Measurements from ENCODE around the gene MAGEA3.
"Not testable (repeated sequence)": the region's sequence is repeated elsewhere in the genome, so short reads cannot be mapped to it uniquely, and the experiment has no call there.

Gene MAGEA3

GRCh38 chrX:152697952-152698931 is at the start of gene MAGEA3:
Gene MAGEA3 (plus strand): TSS chrX:152698794. CDS start chrX:152700833, 2,039 bp downstream.
- H3K4me3 ChIP-seq (ENCODE audit: low read depth, low read length); H3K36me3 ChIP-seq (ENCODE audit: control insufficient read depth, insufficient read depth, low read length); H3K27me3 ChIP-seq (ENCODE audit: control insufficient read depth, insufficient read depth, low read length); H3K9me3 ChIP-seq (ENCODE audit: control insufficient read depth, insufficient read depth, low read length); H3K4me1 ChIP-seq (ENCODE audit: control insufficient read depth, insufficient read depth, low read length); H3K9ac ChIP-seq (ENCODE audit: low read depth, low read length): not testable (repeated sequence)

GRCh38 chrX:152652060-152652459 is 46.5 kb upstream of the MAGEA3 start:
- Histone ChIP-seq H3K36me3 (ENCODE audit: control insufficient read depth, insufficient read depth, low read length) (peaks cover 13% of the 10 kb centered on the region), H3K27me3 (ENCODE audit: control insufficient read depth, insufficient read depth, low read length) (no peaks in the 10 kb centered on the region), H3K9ac (ENCODE audit: low read depth, low read length) (no peak overlapping the region), H3K4me3 (ENCODE audit: low read depth, low read length) (no peak overlapping the region), H3K9me3 (ENCODE audit: control insufficient read depth, insufficient read depth, low read length) (no peaks in the 10 kb centered on the region), H3K4me1 (ENCODE audit: control insufficient read depth, insufficient read depth, low read length) (no peaks in the 10 kb centered on the region)

GRCh38 chrX:152652467-152652866 is 46.1 kb upstream of the MAGEA3 start:
- Histone ChIP-seq H3K4me3 (ENCODE audit: low read depth, low read length) (no peak overlapping the region), H3K4me1 (ENCODE audit: control insufficient read depth, insufficient read depth, low read length) (no peaks in the 10 kb centered on the region), H3K9ac (ENCODE audit: low read depth, low read length) (no peak overlapping the region), H3K36me3 (ENCODE audit: control insufficient read depth, insufficient read depth, low read length) (peaks cover 13% of the 10 kb centered on the region), H3K9me3 (ENCODE audit: control insufficient read depth, insufficient read depth, low read length) (no peaks in the 10 kb centered on the region), H3K27me3 (ENCODE audit: control insufficient read depth, insufficient read depth, low read length) (no peaks in the 10 kb centered on the region)

GRCh38 chrX:152656087-152656486 is 42.5 kb upstream of the MAGEA3 start:
- H3K9ac ChIP-seq (ENCODE audit: low read depth, low read length), result no peak overlapping the region
- H3K4me3 ChIP-seq (ENCODE audit: low read depth, low read length), result no peak overlapping the region
- H3K9me3 ChIP-seq (ENCODE audit: control insufficient read depth, insufficient read depth, low read length), result no peaks in the 10 kb centered on the region
- no peaks in the 10 kb centered on the region for H3K27me3 ChIP-seq (ENCODE audit: control insufficient read depth, insufficient read depth, low read length)
- peaks cover 5% of the 10 kb centered on the region for H3K36me3 ChIP-seq (ENCODE audit: control insufficient read depth, insufficient read depth, low read length)
- H3K4me1 ChIP-seq (ENCODE audit: control insufficient read depth, insufficient read depth, low read length), result no peaks in the 10 kb centered on the region

GRCh38 chrX:152656890-152657289 is 41.7 kb upstream of the MAGEA3 start:
- H3K9ac ChIP-seq (ENCODE audit: low read depth, low read length), result no peak overlapping the region
- H3K9me3 ChIP-seq (ENCODE audit: control insufficient read depth, insufficient read depth, low read length), result no peaks in the 10 kb centered on the region
- no peaks in the 10 kb centered on the region for H3K4me1 ChIP-seq (ENCODE audit: control insufficient read depth, insufficient read depth, low read length)
- H3K27me3 ChIP-seq (ENCODE audit: control insufficient read depth, insufficient read depth, low read length), result no peaks in the 10 kb centered on the region
- H3K36me3 ChIP-seq (ENCODE audit: control insufficient read depth, insufficient read depth, low read length), result peaks cover 5% of the 10 kb centered on the region
- H3K4me3 ChIP-seq (ENCODE audit: low read depth, low read length), result no peak overlapping the region

- Histone ChIP-seq H3K4me3 (ENCODE audit: low read depth, low read length) (no peak overlapping the region), H3K4me1 (ENCODE audit: control insufficient read depth, insufficient read depth, low read length) (no peaks in the 10 kb centered on the region), H3K36me3 (ENCODE audit: control insufficient read depth, insufficient read depth, low read length) (no peaks in the 10 kb centered on the region), H3K27me3 (ENCODE audit: control insufficient read depth, insufficient read depth, low read length) (no peaks in the 10 kb centered on the region), H3K9ac (ENCODE audit: low read depth, low read length) (no peak overlapping the region), H3K9me3 (ENCODE audit: control insufficient read depth, insufficient read depth, low read length) (no peaks in the 10 kb centered on the region)
These were observed 40.3 kb upstream of the MAGEA3 start for GRCh38 chrX:152658302-152658701.

GRCh38 chrX:152663086-152663485 is 35.5 kb upstream of the MAGEA3 start:
- Histone ChIP-seq H3K4me1 (ENCODE audit: control insufficient read depth, insufficient read depth, low read length) (no peaks in the 10 kb centered on the region), H3K9me3 (ENCODE audit: control insufficient read depth, insufficient read depth, low read length) (no peaks in the 10 kb centered on the region), H3K4me3 (ENCODE audit: low read depth, low read length) (no peak overlapping the region), H3K9ac (ENCODE audit: low read depth, low read length) (no peak overlapping the region), H3K27me3 (ENCODE audit: control insufficient read depth, insufficient read depth, low read length) (no peaks in the 10 kb centered on the region), H3K36me3 (ENCODE audit: control insufficient read depth, insufficient read depth, low read length) (no peaks in the 10 kb centered on the region)

- Histone ChIP-seq H3K36me3 (ENCODE audit: control insufficient read depth, insufficient read depth, low read length) (no peaks in the 10 kb centered on the region), H3K4me3 (ENCODE audit: low read depth, low read length) (no peak overlapping the region), H3K9me3 (ENCODE audit: control insufficient read depth, insufficient read depth, low read length) (no peaks in the 10 kb centered on the region), H3K27me3 (ENCODE audit: control insufficient read depth, insufficient read depth, low read length) (no peaks in the 10 kb centered on the region), H3K4me1 (ENCODE audit: control insufficient read depth, insufficient read depth, low read length) (no peaks in the 10 kb centered on the region), H3K9ac (ENCODE audit: low read depth, low read length) (no peak overlapping the region)
These were observed 24.5 kb upstream of the MAGEA3 start for GRCh38 chrX:152674135-152674534.

- H3K9ac ChIP-seq (ENCODE audit: low read depth, low read length); H3K27me3 ChIP-seq (ENCODE audit: control insufficient read depth, insufficient read depth, low read length); H3K36me3 ChIP-seq (ENCODE audit: control insufficient read depth, insufficient read depth, low read length); H3K4me3 ChIP-seq (ENCODE audit: low read depth, low read length); H3K4me1 ChIP-seq (ENCODE audit: control insufficient read depth, insufficient read depth, low read length); H3K9me3 ChIP-seq (ENCODE audit: control insufficient read depth, insufficient read depth, low read length): not testable (repeated sequence)
These were observed 23.9 kb upstream of the MAGEA3 start for GRCh38 chrX:152674652-152675051.

GRCh38 chrX:152681012-152681411 is 17.6 kb upstream of the MAGEA3 start:
- not testable (repeated sequence) for H3K9me3 ChIP-seq (ENCODE audit: control insufficient read depth, insufficient read depth, low read length); H3K4me3 ChIP-seq (ENCODE audit: low read depth, low read length); H3K36me3 ChIP-seq (ENCODE audit: control insufficient read depth, insufficient read depth, low read length); H3K4me1 ChIP-seq (ENCODE audit: control insufficient read depth, insufficient read depth, low read length); H3K27me3 ChIP-seq (ENCODE audit: control insufficient read depth, insufficient read depth, low read length); H3K9ac ChIP-seq (ENCODE audit: low read depth, low read length)

- H3K36me3 ChIP-seq (ENCODE audit: control insufficient read depth, insufficient read depth, low read length); H3K27me3 ChIP-seq (ENCODE audit: control insufficient read depth, insufficient read depth, low read length); H3K4me3 ChIP-seq (ENCODE audit: low read depth, low read length); H3K4me1 ChIP-seq (ENCODE audit: control insufficient read depth, insufficient read depth, low read length); H3K9me3 ChIP-seq (ENCODE audit: control insufficient read depth, insufficient read depth, low read length); H3K9ac ChIP-seq (ENCODE audit: low read depth, low read length): not testable (repeated sequence)
These were observed 1.8 kb downstream of the MAGEA3 start for GRCh38 chrX:152700390-152700789.

- not testable (repeated sequence) for H3K4me1 ChIP-seq (ENCODE audit: control insufficient read depth, insufficient read depth, low read length); H3K4me3 ChIP-seq (ENCODE audit: low read depth, low read length); H3K9ac ChIP-seq (ENCODE audit: low read depth, low read length); H3K36me3 ChIP-seq (ENCODE audit: control insufficient read depth, insufficient read depth, low read length); H3K27me3 ChIP-seq (ENCODE audit: control insufficient read depth, insufficient read depth, low read length); H3K9me3 ChIP-seq (ENCODE audit: control insufficient read depth, insufficient read depth, low read length)
These were observed 7.9 kb downstream of the MAGEA3 start for GRCh38 chrX:152706500-152706899.
